ENCODE results near the gene ZBTB34. TPM values are rescaled to one million over a fixed set of nuclear protein-coding genes. Genes with fewer than 3 reads are reported as not detected.

Gene ZBTB34
- total RNA-seq, 6 experiments from 2014 or later = 3.1 to 4.0 (median 3.7) TPM

DNA sequence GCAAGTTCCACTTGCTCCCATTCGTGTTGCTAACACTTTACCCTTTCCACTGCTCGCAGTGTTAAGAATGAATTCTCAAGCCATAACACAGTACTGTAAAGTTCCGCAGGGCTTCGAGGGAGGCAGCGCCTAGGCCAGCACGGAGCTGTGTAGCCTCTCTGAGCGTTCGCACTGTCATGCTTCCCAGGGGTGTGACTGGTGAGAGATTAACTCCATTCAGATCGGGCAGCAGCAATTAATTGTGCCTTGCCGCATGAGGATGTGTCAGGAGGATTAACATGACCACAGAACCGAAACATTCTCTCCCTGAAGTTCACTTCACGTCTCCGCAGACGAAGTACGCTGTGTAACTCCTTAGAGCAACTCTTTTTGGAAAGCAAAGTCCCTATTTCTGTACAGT lies 23.2 kb downstream of the ZBTB34 start:
- no peaks in the 10 kb centered on the region; the same call in 1 of the 2 replicates for H3K4me1 Mint-ChIP-seq (ENCODE audit: low read depth)
- no peak for DNase-seq
- H3K4me3 Mint-ChIP-seq = no peak overlapping the region
- peaks cover under 1% of the 10 kb centered on the region; the same call in 1 of the 2 replicates for H3K27me3 Mint-ChIP-seq (ENCODE audit: insufficient read depth)
- H3K27ac Mint-ChIP-seq = peak overlapping the region; percentile 48; the same call in 1 of the 2 replicates
- H3K9me3 Mint-ChIP-seq = no peaks in the 10 kb centered on the region
- peaks cover 12% of the 10 kb centered on the region for H3K36me3 Mint-ChIP-seq (ENCODE audit: low read depth)
- TF ChIP-seq, protein P1, sequence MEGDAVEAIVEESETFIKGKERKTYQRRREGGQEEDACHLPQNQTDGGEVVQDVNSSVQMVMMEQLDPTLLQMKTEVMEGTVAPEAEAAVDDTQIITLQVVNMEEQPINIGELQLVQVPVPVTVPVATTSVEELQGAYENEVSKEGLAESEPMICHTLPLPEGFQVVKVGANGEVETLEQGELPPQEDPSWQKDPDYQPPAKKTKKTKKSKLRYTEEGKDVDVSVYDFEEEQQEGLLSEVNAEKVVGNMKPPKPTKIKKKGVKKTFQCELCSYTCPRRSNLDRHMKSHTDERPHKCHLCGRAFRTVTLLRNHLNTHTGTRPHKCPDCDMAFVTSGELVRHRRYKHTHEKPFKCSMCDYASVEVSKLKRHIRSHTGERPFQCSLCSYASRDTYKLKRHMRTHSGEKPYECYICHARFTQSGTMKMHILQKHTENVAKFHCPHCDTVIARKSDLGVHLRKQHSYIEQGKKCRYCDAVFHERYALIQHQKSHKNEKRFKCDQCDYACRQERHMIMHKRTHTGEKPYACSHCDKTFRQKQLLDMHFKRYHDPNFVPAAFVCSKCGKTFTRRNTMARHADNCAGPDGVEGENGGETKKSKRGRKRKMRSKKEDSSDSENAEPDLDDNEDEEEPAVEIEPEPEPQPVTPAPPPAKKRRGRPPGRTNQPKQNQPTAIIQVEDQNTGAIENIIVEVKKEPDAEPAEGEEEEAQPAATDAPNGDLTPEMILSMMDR (IDR thresholded peaks at IDR 0.05) = no peak

DNA sequence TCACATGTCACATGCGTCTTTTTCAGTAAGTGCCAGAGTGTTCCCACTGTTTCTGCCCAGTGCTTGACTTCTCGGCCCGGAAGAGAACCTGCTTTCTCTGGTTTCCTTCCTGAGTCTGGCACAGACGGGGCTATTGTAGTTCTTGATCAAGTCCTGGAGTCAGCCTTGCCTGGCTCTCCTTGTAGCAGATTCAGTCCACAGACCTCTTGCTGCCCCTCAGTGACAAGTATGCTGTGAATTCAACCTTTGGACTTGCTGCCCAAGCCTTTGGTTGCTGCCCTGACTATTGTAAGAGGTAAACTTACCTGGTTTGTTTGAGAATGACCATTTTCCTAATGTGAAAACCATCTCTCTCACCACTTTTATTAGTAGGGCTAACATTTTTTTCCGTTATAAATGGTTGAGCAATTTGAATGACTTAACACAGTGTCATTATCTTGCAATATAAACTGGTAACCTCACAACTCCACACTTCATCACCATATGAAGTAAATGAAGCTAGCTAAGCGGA lies 24.7 kb downstream of the ZBTB34 start:
- H3K36me3 Mint-ChIP-seq (ENCODE audit: low read depth) = no peaks in the 10 kb centered on the region
- H3K27ac Mint-ChIP-seq = no peak overlapping the region
- H3K4me1 Mint-ChIP-seq (ENCODE audit: low read depth) = no peaks in the 10 kb centered on the region

DNA sequence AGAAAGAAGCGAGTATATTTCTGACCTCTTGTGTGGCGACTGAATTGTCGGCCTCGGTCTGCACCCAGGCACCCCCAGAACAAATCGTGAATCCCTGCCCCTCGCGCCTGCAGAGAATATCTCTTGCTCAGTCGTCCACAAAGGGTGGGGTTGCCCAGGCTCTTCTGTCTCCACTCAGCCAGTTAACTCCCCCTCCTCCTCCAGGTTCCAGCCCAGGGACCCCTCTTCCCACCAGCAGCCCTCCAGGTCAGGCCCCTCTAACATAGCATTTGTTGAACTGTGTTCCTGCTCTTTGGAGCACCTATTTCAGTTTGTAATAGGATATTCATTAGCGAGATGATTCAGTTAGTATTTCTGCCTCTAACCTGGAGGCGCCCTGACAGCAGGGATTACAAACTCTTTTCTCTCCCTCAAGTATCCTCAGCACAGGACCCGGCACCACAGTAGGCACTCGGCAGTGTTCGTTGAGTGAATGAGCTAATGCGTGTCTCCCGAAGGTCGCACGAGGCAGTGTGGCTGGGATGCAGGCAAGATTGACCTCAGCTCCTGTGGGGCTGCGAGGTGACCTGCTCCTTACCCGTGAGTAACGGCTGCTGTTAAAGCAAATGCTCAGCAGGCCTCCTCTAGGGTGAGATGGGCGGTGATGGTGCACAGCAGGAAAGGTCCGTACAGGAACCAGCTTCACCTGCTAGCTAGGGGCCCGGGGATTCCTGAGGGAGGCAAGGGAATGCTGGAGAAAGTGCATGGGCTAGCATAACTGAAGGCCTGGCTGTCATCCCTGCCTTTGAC lies 25.8 kb downstream of the ZBTB34 start:
- Mint-ChIP-seq H3K9me3 (no peaks in the 10 kb centered on the region), H3K4me1 (ENCODE audit: low read depth) (no peaks in the 10 kb centered on the region), H3K27me3 (ENCODE audit: insufficient read depth) (peaks cover 4% of the 10 kb centered on the region; the same call in 1 of the 2 replicates), H3K4me3 (no peak overlapping the region), H3K36me3 (ENCODE audit: low read depth) (no peaks in the 10 kb centered on the region), H3K27ac (no peak overlapping the region)
- TF ChIP-seq, protein P1 (IDR thresholded peaks at IDR 0.05) = no peak
- DNase-seq = no peak

More for the DNA sequence above, 24.7 kb downstream of the ZBTB34 start:
- no peak overlapping the region for H3K4me3 Mint-ChIP-seq
- no peaks in the 10 kb centered on the region for H3K9me3 Mint-ChIP-seq
- H3K27me3 Mint-ChIP-seq (ENCODE audit: insufficient read depth) = peaks cover 4% of the 10 kb centered on the region; the same call in 1 of the 2 replicates
- DNase-seq = no peak
- TF ChIP-seq, protein P1 (IDR thresholded peaks at IDR 0.05) = no peak

DNA sequence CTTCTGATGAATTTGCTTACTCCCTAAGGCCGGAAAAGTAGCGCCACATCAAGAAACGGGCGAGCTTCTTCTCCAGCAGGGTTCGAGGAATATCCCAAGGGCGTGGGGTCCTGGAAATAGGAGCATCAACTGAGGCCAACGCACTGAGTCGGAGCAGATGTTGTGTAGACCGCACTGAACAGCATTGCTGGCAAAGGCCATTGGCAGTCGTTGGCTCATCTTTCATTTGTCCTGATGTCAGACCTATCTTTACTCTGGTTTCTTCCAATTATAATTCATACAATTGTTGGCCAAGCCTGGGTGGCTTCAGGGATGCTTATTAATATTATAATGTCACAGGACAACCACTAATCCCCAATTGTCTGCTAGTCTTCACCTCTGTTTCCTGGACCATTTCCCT lies 26.5 kb downstream of the ZBTB34 start:
- DNase-seq = no peak
- Mint-ChIP-seq H3K9me3 (no peaks in the 10 kb centered on the region), H3K27me3 (ENCODE audit: insufficient read depth) (peaks cover 4% of the 10 kb centered on the region; the same call in 1 of the 2 replicates), H3K36me3 (ENCODE audit: low read depth) (no peaks in the 10 kb centered on the region), H3K27ac (no peak overlapping the region), H3K4me1 (ENCODE audit: low read depth) (no peaks in the 10 kb centered on the region), H3K4me3 (no peak overlapping the region)
- TF ChIP-seq, protein P1 (IDR thresholded peaks at IDR 0.05) = no peak

DNA sequence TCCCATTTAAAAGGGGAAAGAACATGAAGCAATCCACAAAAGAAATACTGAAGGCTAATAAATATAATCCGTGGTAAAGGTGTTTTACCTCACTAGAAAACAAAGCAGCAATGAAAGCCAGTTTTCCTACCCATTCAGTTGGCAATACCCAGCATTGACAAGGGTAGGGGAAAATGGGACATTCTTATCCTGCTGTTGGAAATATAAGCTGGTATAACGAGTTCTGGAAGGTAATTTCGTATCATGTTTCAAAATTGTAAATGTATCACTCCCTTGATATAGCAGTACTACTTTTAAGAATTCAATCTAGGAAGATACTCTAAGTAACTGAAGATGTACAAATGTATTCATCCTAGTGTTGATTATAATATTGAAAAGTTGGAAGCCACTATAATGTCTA lies 31.2 kb downstream of the ZBTB34 start:
- H3K27ac Mint-ChIP-seq = no peak overlapping the region
- peaks cover 6% of the 10 kb centered on the region for H3K4me1 Mint-ChIP-seq (ENCODE audit: low read depth)
- no peak for DNase-seq
- TF ChIP-seq, protein P1 (IDR thresholded peaks at IDR 0.05) = no peak
- H3K9me3 Mint-ChIP-seq = no peaks in the 10 kb centered on the region
- H3K36me3 Mint-ChIP-seq (ENCODE audit: low read depth) = no peaks in the 10 kb centered on the region
- H3K4me3 Mint-ChIP-seq = no peak overlapping the region
- H3K27me3 Mint-ChIP-seq (ENCODE audit: insufficient read depth) = peaks cover 6% of the 10 kb centered on the region
